ENCODE data around the gene GPATCH4. TPM values are rescaled to one million over a fixed set of nuclear protein-coding genes. Genes with fewer than 3 reads are reported as not detected.

Gene GPATCH4
- total RNA-seq, 2 experiments from 2014 or later: 33.3 to 51.6 TPM

DNA sequence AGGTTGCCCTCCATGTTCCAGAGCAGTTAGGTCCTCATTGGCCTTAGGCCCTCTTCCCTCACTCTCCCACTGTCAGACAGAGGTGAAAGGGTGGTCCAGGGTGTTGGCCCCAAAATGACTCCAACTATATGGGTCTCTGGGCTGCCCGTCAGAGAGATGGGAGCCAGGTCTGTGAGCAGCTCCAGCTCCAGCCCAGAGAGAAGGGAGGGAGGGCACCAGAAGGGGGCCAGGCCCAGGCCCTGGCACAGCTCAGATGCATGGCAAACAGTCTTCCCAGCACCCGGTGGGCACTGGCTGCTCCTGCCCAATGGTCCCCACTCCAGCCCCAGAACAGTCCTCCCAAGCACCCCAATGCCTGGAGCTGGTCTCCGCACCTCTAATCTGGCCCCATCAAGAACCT is 42.9 kb upstream of the GPATCH4 start:
- Histone ChIP-seq H3K9me2 (ENCODE audit: insufficient read depth, low read length) (no peaks in the 10 kb centered on the region), H4K20me1 (ENCODE audit: insufficient read depth, low read length) (no peaks in the 10 kb centered on the region), H3K4me2 (ENCODE audit: low read length) (no peak overlapping the region), H3K79me2 (ENCODE audit: insufficient read depth, low read depth, low read length) (no peaks in the 10 kb centered on the region), H2AFZ (ENCODE audit: low read length) (no peak overlapping the region), H3K4me3 (ENCODE audit: low read depth, low read length, poor library complexity, severe bottlenecking) (no peak overlapping the region), H3K36me3 (ENCODE audit: insufficient read depth, low read length) (no peaks in the 10 kb centered on the region), H3K4me1 (ENCODE audit: insufficient read depth, low read length, poor library complexity, severe bottlenecking) (no peaks in the 10 kb centered on the region), H3K9me3 (ENCODE audit: low read length) (no peaks in the 10 kb centered on the region), H3K27ac (ENCODE audit: low read depth, low read length, poor library complexity, severe bottlenecking) (no peak overlapping the region)
- ChIA-PET CTCF (ENCODE audit: unreplicated experiment) (interaction anchor here (0.5 kb wide), 1 partner anchor 195 kb away, joined by 3 read pairs; no protein-coding TSS in a partner anchor), POLR2A (interaction anchor here (0.6 kb wide), 1 partner anchor 218 kb away, joined by 4 read pairs; no protein-coding TSS in a partner anchor)
- no peak for TF ChIP-seq EZH2phosphoT487 (IDR thresholded peaks at IDR 0.05; ENCODE audit: borderline replicate concordance, low read depth, low read length)
- TF ChIP-seq, protein P1, sequence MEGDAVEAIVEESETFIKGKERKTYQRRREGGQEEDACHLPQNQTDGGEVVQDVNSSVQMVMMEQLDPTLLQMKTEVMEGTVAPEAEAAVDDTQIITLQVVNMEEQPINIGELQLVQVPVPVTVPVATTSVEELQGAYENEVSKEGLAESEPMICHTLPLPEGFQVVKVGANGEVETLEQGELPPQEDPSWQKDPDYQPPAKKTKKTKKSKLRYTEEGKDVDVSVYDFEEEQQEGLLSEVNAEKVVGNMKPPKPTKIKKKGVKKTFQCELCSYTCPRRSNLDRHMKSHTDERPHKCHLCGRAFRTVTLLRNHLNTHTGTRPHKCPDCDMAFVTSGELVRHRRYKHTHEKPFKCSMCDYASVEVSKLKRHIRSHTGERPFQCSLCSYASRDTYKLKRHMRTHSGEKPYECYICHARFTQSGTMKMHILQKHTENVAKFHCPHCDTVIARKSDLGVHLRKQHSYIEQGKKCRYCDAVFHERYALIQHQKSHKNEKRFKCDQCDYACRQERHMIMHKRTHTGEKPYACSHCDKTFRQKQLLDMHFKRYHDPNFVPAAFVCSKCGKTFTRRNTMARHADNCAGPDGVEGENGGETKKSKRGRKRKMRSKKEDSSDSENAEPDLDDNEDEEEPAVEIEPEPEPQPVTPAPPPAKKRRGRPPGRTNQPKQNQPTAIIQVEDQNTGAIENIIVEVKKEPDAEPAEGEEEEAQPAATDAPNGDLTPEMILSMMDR (conservative IDR thresholded peaks at IDR 0.05; ENCODE audit: low read length): no peak
- BruUV-seq (replicated peaks): no TSS peak
- DNase-seq (ENCODE audit: low spot score): no peak
- intact Hi-C loops (cut with micrococcal nuclease; ENCODE audit: unreplicated experiment): no loop called here

DNA sequence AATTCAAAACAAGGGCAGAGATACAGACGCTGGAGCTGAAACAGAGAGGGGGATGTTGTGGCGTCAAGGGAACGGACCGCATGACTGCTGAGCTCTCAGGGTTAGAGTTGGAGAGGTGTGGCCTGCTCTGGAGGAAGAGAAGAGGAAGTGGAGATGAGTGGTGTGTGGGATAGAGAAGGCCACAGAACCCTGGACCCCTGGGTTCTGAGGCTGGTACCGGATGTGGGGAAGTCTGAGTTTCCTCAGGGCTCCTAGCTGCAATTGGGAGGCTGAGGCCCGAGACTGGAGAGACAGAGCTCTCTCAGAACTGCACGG is 42.5 kb upstream of the GPATCH4 start:
- CTCF ChIA-PET (ENCODE audit: unreplicated experiment): interaction anchor here (0.5 kb wide), 1 partner anchor 196 kb away, joined by 3 read pairs; no protein-coding TSS in a partner anchor
- no peaks in the 10 kb centered on the region for H4K20me1 ChIP-seq (ENCODE audit: insufficient read depth, low read length)
- intact Hi-C loops (cut with micrococcal nuclease; ENCODE audit: unreplicated experiment): no loop called here
- H3K4me2 ChIP-seq (ENCODE audit: low read length): no peak overlapping the region
- no peak overlapping the region for H3K27ac ChIP-seq (ENCODE audit: low read depth, low read length, poor library complexity, severe bottlenecking)
- no peak for DNase-seq (ENCODE audit: low spot score)
- H2AFZ ChIP-seq (ENCODE audit: low read length): no peak overlapping the region
- H3K36me3 ChIP-seq (ENCODE audit: insufficient read depth, low read length): no peaks in the 10 kb centered on the region
- H3K9me2 ChIP-seq (ENCODE audit: insufficient read depth, low read length): no peaks in the 10 kb centered on the region
- H3K4me1 ChIP-seq (ENCODE audit: insufficient read depth, low read length, poor library complexity, severe bottlenecking): no peaks in the 10 kb centered on the region
- BruUV-seq (replicated peaks): no TSS peak
- H3K79me2 ChIP-seq (ENCODE audit: insufficient read depth, low read depth, low read length): no peaks in the 10 kb centered on the region
- H3K9me3 ChIP-seq (ENCODE audit: low read length): no peaks in the 10 kb centered on the region
- no peak overlapping the region for H3K4me3 ChIP-seq (ENCODE audit: low read depth, low read length, poor library complexity, severe bottlenecking)
- TF ChIP-seq EZH2phosphoT487 (IDR thresholded peaks at IDR 0.05; ENCODE audit: borderline replicate concordance, low read depth, low read length): no peak
- TF ChIP-seq, protein P1 (conservative IDR thresholded peaks at IDR 0.05; ENCODE audit: low read length): no peak
- POLR2A ChIA-PET: interaction anchor here (0.6 kb wide), 1 partner anchor 218 kb away, joined by 4 read pairs; no protein-coding TSS in a partner anchor

DNA sequence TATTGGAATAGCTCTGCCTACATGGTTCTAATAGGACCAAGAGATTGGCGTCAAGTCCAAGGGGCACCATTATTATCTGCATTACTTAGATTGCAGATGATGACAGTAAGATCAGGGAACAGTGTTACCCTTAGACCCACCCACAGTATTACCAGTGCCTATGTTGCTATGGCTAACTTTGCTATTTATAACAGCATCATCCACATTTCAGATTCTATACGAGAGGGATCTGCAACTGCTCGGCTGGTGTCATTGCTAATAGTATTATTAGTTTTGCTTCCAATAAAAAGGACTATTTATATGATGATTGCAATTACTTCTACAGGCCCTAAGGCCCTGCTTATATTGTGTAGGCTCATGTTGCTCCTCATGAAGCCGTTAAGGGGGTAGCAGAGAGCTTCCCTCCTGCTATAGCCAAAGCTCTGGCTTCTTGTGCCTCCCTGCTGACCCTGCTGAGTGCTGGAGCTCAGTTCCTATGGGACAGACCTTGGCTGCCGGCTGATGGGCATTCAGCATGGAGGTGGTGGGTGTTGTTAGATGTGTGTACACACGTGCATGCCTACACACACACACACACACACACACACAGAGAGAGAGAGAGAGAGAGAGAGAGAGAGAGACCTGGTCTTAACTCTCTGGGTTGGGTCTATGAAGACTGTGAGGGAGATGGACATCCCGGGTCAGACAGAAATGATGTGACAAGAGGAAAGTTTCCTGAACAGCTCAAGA is 41.9 kb upstream of the GPATCH4 start:
- H4K20me1 ChIP-seq (ENCODE audit: insufficient read depth, low read length): no peaks in the 10 kb centered on the region

More for the DNA sequence above, 41.9 kb upstream of the GPATCH4 start:
- ChIA-PET CTCF (ENCODE audit: unreplicated experiment) (no interaction called here), POLR2A (interaction anchor here (0.6 kb wide), 1 partner anchor 219 kb away, joined by 4 read pairs; no protein-coding TSS in a partner anchor)
- DNase-seq (ENCODE audit: low spot score): no peak
- no peak overlapping the region for H3K4me2 ChIP-seq (ENCODE audit: low read length)
- intact Hi-C loops (cut with micrococcal nuclease; ENCODE audit: unreplicated experiment): no loop called here
- no peak overlapping the region for H3K4me3 ChIP-seq (ENCODE audit: low read depth, low read length, poor library complexity, severe bottlenecking)
- H3K36me3 ChIP-seq (ENCODE audit: insufficient read depth, low read length): no peaks in the 10 kb centered on the region
- H3K27ac ChIP-seq (ENCODE audit: low read depth, low read length, poor library complexity, severe bottlenecking): no peak overlapping the region
- no peaks in the 10 kb centered on the region for H3K9me3 ChIP-seq (ENCODE audit: low read length)
- BruUV-seq (replicated peaks): no TSS peak
- no peak overlapping the region for H2AFZ ChIP-seq (ENCODE audit: low read length)
- H3K9me2 ChIP-seq (ENCODE audit: insufficient read depth, low read length): no peaks in the 10 kb centered on the region
- TF ChIP-seq, protein P1 (conservative IDR thresholded peaks at IDR 0.05; ENCODE audit: low read length): no peak
- TF ChIP-seq EZH2phosphoT487 (IDR thresholded peaks at IDR 0.05; ENCODE audit: borderline replicate concordance, low read depth, low read length): no peak
- H3K4me1 ChIP-seq (ENCODE audit: insufficient read depth, low read length, poor library complexity, severe bottlenecking): no peaks in the 10 kb centered on the region
- no peaks in the 10 kb centered on the region for H3K79me2 ChIP-seq (ENCODE audit: insufficient read depth, low read depth, low read length)
